CD4-positive, alpha-beta T cell (primary cell): ENCODE results near the gene NFIL3. TPM values are rescaled to one million over a fixed set of nuclear protein-coding genes. Genes with fewer than 3 reads are reported as not detected.

Experiments
- ATAC-seq: fragments of 200-7000 bp; cut with Tn5 transposase; one replicate; pipeline ENCODE4 v1.10.0; 2022; ENCODE audit warnings: mild to moderate bottlenecking; ENCODE audit not compliant: poor library complexity
- CTCF ChIA-PET: fragments of 350-600 bp; sonication (Branson Sonifier 250); formaldehyde crosslinking; loops from one replicate; lab custom pipeline; 2021; ENCODE audit warnings: antibody characterized with exemption, inconsistent platforms; lab: Charles Lee
- POLR2A ChIA-PET: fragments of 350-600 bp; sonication (Branson Sonifier 250); formaldehyde crosslinking; loops from one replicate; lab custom pipeline; 2021; ENCODE audit warnings: antibody characterized with exemption, inconsistent platforms; lab: Charles Lee
- DNase-seq, 14 experiments: peaks; one replicate each; pipeline ENCODE4 v3.0.0-alpha.2; 2013 to 2020; ENCODE audit warnings: mixed read lengths in 2 of 14
- H3K27ac ChIP-seq, 2 donors: one replicate each; pipeline versions ENCODE4 v1.5.1 to v1.7.0; 2013; ENCODE audit warnings: low read length in 2 of 2, low read depth in 1 of 2, mild to moderate bottlenecking in 1 of 2
- H3K27me3 ChIP-seq, 2 experiments: 1 replicate in 1 of 2; 2 replicates in 1 of 2; pipeline versions ENCODE4 v1.6.1 to v1.7.0; 2013; ENCODE audit warnings: low read length in 2 of 2, control low read depth in 1 of 2, mild to moderate bottlenecking in 1 of 2, moderate library complexity in 1 of 2; ENCODE audit not compliant: insufficient read depth in 2 of 2, control insufficient read depth in 1 of 2
- H3K36me3 ChIP-seq: one replicate; pipeline ENCODE4 v1.6.1; 2013; ENCODE audit warnings: low read length, control low read depth; ENCODE audit not compliant: insufficient read depth
- H3K4me1 ChIP-seq: one replicate; pipeline ENCODE4 v1.6.1; 2013; ENCODE audit warnings: low read length, control low read depth; ENCODE audit not compliant: insufficient read depth
- H3K4me3 ChIP-seq: one replicate; pipeline ENCODE4 v1.5.1; 2013; ENCODE audit warnings: mild to moderate bottlenecking, low read length, moderate library complexity
- H3K9me3 ChIP-seq, 2 experiments: 1 replicate in 1 of 2; 2 replicates in 1 of 2; pipeline versions ENCODE4 v1.6.1 to v1.7.0; 2013; ENCODE audit warnings: low read length in 2 of 2, mild to moderate bottlenecking in 2 of 2, control low read depth in 1 of 2, moderate library complexity in 1 of 2; ENCODE audit not compliant: control insufficient read depth in 1 of 2, insufficient read depth in 1 of 2
- H3K27ac Mint-ChIP-seq: one replicate; pipeline ENCODE4 v1.8.0; 2020; ENCODE audit warnings: mixed read lengths
- H3K27me3 Mint-ChIP-seq: one replicate; pipeline ENCODE4 v1.8.0; 2021; ENCODE audit warnings: mixed read lengths
- H3K36me3 Mint-ChIP-seq: one replicate; pipeline ENCODE4 v1.8.0; 2021; ENCODE audit warnings: low read depth, mixed read lengths
- H3K4me1 Mint-ChIP-seq: one replicate; pipeline ENCODE4 v1.8.0; 2021; ENCODE audit warnings: low read depth, mixed read lengths
- H3K4me3 Mint-ChIP-seq: one replicate; pipeline ENCODE4 v1.8.0; 2020; ENCODE audit warnings: mild to moderate bottlenecking, mixed read lengths
- H3K9me3 Mint-ChIP-seq: one replicate; pipeline ENCODE4 v1.8.0; 2020; ENCODE audit warnings: mixed read lengths
- CTCF ChIP-seq: fragments of 200-600 bp; IDR thresholded peaks from one replicate; pipeline ENCODE4 v1.8.0; 2022; ENCODE audit warnings: antibody characterized with exemption, mild to moderate bottlenecking
- intact Hi-C, 2 experiments: fragments of 100-400 bp; cut with DNase I in 1 of 2; cut with micrococcal nuclease in 1 of 2; formaldehyde crosslinking; loops; one replicate each; pipeline versions ENCODE4 v1.15.1 to v1.9.0; 2023 to 2025; cut with DNase I, micrococcal nuclease
- total RNA-seq, 174 experiments: library from RNA in 2 of 174; stranded (reverse) in 2 of 174; gene quantifications; one replicate each; pipeline ENCODE4 v1.2.3 and lab custom pipeline; 2021 to 2026

The NFIL3 gene
- total RNA-seq, 2 experiments from 2014 or later: 31.0 to 32.4 TPM

DNA sequence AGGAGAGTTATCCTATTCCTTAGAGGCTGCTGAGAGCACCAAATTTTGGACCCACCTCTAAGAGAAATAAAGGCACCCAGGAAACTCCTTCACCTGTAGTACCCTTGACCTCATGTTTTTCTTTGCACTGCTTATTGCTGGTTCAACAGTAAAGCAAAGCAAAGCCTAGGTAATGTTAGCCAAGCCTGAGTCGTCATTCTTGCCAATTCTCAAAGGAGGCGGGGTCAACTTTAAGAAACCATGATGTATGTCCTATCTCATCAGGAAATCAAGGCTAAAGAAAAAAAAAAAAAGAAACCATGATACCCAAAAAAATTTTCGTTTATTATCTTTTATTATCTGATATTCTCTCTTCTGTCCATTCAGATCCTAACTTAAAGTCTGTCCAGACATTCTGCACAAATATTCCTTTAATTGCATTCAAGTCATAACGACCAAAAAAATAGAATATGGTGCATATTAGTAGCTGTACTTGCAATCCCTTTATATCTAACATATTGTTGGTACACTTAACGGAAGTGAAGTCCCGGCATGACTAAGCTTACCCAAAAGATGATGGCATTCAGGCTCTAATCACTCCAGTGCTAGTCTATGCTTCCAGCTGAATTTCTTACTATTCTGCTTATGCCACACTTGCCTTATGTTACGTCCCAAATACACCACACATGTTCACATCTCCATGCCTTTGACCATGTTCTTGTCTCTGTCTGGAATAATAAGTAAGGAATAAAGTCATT, 63.7 kb downstream of the NFIL3 start:
- H3K27ac Mint-ChIP-seq: peak overlapping the region; percentile 91
- no peaks in the 10 kb centered on the region for H3K9me3 Mint-ChIP-seq
- H3K4me3 Mint-ChIP-seq: peak overlapping the region; percentile 99
- peaks cover 41% of the 10 kb centered on the region for H3K36me3 Mint-ChIP-seq
- H3K27me3 Mint-ChIP-seq: no peaks in the 10 kb centered on the region
- Histone ChIP-seq H3K4me1 (peaks cover 27% of the 10 kb centered on the region), H3K4me3 (no peak overlapping the region), H3K9me3 (peaks cover 0 to 9% of the 10 kb centered on the region in 2 experiments), H3K27ac (no peak overlapping the region), H3K27me3 (no peaks in the 10 kb centered on the region), H3K36me3 (peaks cover 19% of the 10 kb centered on the region)
- peaks cover 57% of the 10 kb centered on the region for H3K4me1 Mint-ChIP-seq
- ChIA-PET CTCF (no interaction called here), POLR2A (interaction anchor here (1.6 kb wide), 1 partner anchor 64 kb away, joined by 4 read pairs; the partner anchor contains the start of gene NFIL3)
- intact Hi-C loops: loop anchor here (5.0 to 10.0 kb wide), 4 partner anchors 62 to 323 kb away; partner anchors contain the start of gene NFIL3 (in 1 of the 2)
- DNase-seq (no peak), ATAC-seq (no peak)
- no peak for TF ChIP-seq CTCF

DNA sequence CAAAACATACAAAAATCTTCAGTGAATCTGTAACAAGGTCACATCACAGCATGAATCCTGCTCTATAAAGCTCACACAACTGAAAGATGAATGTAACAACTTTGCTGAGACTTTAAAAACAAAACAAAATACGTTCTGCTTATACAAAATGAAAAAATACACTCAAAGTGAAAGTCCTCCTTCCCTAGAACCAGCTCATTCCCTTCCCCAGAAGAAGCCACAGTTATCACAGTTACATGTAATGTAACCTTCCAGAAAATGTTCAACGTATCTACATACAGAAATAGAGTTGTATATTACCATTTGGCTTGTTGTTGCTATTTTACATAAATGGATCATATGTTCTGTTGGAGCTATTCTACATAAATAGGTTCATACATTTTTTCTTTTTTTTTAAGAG, 64.5 kb downstream of the NFIL3 start:
- peaks cover 27% of the 10 kb centered on the region for H3K4me1 ChIP-seq
- Mint-ChIP-seq H3K9me3 (no peaks in the 10 kb centered on the region), H3K4me1 (peaks cover 57% of the 10 kb centered on the region)

More for the DNA sequence above, 64.5 kb downstream of the NFIL3 start:
- Histone ChIP-seq H3K27ac (no peak overlapping the region), H3K4me3 (no peak overlapping the region), H3K36me3 (peaks cover 22% of the 10 kb centered on the region), H3K9me3 (peaks cover 0 to under 1% of the 10 kb centered on the region in 2 experiments), H3K27me3 (no peaks in the 10 kb centered on the region)
- no peak for DNase-seq
- ATAC-seq: no peak
- ChIA-PET POLR2A (no interaction called here), CTCF (no interaction called here)
- intact Hi-C loops: loop anchor here in 1 of 2 experiments (5.0 kb wide), 1 partner anchor 322 kb away; no protein-coding TSS in a partner anchor
- no peaks in the 10 kb centered on the region for H3K27me3 Mint-ChIP-seq
- TF ChIP-seq CTCF: no peak
- H3K36me3 Mint-ChIP-seq: peaks cover 49% of the 10 kb centered on the region
- H3K27ac Mint-ChIP-seq: peak overlapping the region; percentile 16
- peak overlapping the region; percentile 9 for H3K4me3 Mint-ChIP-seq

Other genes starting within 250 kb of the NFIL3 start
- 10 to 100 TPM; 16.2 to 17.4 TPM for gene AUH, start 61.9 kb downstream of the NFIL3 start, total RNA-seq